SJSA1 (cell line): ENCODE measurements around the gene HDGFL3. TPM values are rescaled to one million over a fixed set of nuclear protein-coding genes. Genes with fewer than 3 reads are reported as not detected.
"Not testable (repeated sequence)": the region's sequence is repeated elsewhere in the genome, so short reads cannot be mapped to it uniquely, and the experiment has no call there.

ENCODE experiments used
- DNase-seq, 2 experiments: peaks; one replicate each; pipeline ENCODE4 v3.0.0-alpha.2; 2015 to 2020; ENCODE audit warnings: low spot score in 2 of 2, low read depth in 1 of 2
- H3K27ac ChIP-seq: fragments of 250-450 bp; sonication (Bioruptor Pico); 2 replicates; pipeline ENCODE4 v1.5.1; 2020; ENCODE audit warnings: mild to moderate bottlenecking, moderate library complexity
- H3K27me3 ChIP-seq: fragments of 250-450 bp; sonication (Bioruptor Pico); replicated peaks from 2 replicates; pipeline ENCODE4 v1.5.1; 2020; ENCODE audit warnings: mild to moderate bottlenecking, moderate library complexity
- H3K36me3 ChIP-seq: fragments of 250-450 bp; sonication (Bioruptor Pico); 2 replicates; pipeline ENCODE4 v1.5.1; 2020; ENCODE audit warnings: mild to moderate bottlenecking
- H3K4me1 ChIP-seq: fragments of 250-450 bp; sonication (Bioruptor Pico); replicated peaks from 2 replicates; pipeline ENCODE4 v1.6.1; 2021; ENCODE audit warnings: mild to moderate bottlenecking
- H3K4me3 ChIP-seq: fragments of 250-450 bp; sonication (Bioruptor Pico); 2 replicates; pipeline ENCODE4 v1.5.1; 2020; ENCODE audit warnings: mild to moderate bottlenecking
- H3K9me3 ChIP-seq: fragments of 250-450 bp; sonication (Bioruptor Pico); replicated peaks from 2 replicates; pipeline ENCODE4 v1.5.1; 2020; ENCODE audit warnings: mild to moderate bottlenecking
- total RNA-seq: library from RNA; depleted of rRNA; stranded (reverse); fragments of >200 nt; shearing (Covaris generic); gene quantifications from 2 replicates; pipeline ENCODE4 v1.2.3, GENCODE V29; 2014

The HDGFL3 gene
- total RNA-seq, 1 experiment from 2014 or later, result 93.9 TPM

GRCh38 chr15:83174891-83175290 is 32.7 kb downstream of the HDGFL3 start:
- DNase-seq, result no peak
- no peak overlapping the region for H3K4me3 ChIP-seq
- no peaks in the 10 kb centered on the region for H3K9me3 ChIP-seq
- peaks cover 5% of the 10 kb centered on the region for H3K4me1 ChIP-seq
- no peaks in the 10 kb centered on the region for H3K36me3 ChIP-seq
- H3K27ac ChIP-seq, result no peak overlapping the region
- H3K27me3 ChIP-seq, result no peaks in the 10 kb centered on the region

- DNase-seq, result no peak
Observed at GRCh38 chr15:83170474-83171165, 37.0 kb downstream of the HDGFL3 start.

GRCh38 chr15:83169576-83169975 is 38.0 kb downstream of the HDGFL3 start:
- DNase-seq, H3K4me1 ChIP-seq: not testable (repeated sequence)

More at GRCh38 chr15:83170474-83171165, 37.0 kb downstream of the HDGFL3 start:
- Histone ChIP-seq H3K4me3 (no peak overlapping the region), H3K36me3 (no peaks in the 10 kb centered on the region), H3K4me1 (peaks cover 5% of the 10 kb centered on the region), H3K27me3 (no peaks in the 10 kb centered on the region), H3K9me3 (peaks cover 8% of the 10 kb centered on the region; the same call in 1 of the 2 replicates), H3K27ac (no peak overlapping the region; the same call in 1 of the 2 replicates)

GRCh38 chr15:83166830-83167229 is 40.8 kb downstream of the HDGFL3 start:
- Histone ChIP-seq H3K4me1 (peaks cover 8% of the 10 kb centered on the region), H3K36me3 (peaks cover 14% of the 10 kb centered on the region), H3K27ac (no peak overlapping the region), H3K4me3 (no peak overlapping the region), H3K27me3 (no peaks in the 10 kb centered on the region), H3K9me3 (peaks cover 8% of the 10 kb centered on the region; the same call in 1 of the 2 replicates)
- no peak for DNase-seq

More at GRCh38 chr15:83169576-83169975, 38.0 kb downstream of the HDGFL3 start:
- not testable (repeated sequence) for H3K36me3 ChIP-seq, H3K4me3 ChIP-seq, H3K27me3 ChIP-seq, H3K27ac ChIP-seq, H3K9me3 ChIP-seq

GRCh38 chr15:83166218-83166617 is 41.4 kb downstream of the HDGFL3 start:
- no peak for DNase-seq
- peaks cover 8% of the 10 kb centered on the region for H3K4me1 ChIP-seq
- peaks cover 8% of the 10 kb centered on the region; the same call in 1 of the 2 replicates for H3K9me3 ChIP-seq
- H3K36me3 ChIP-seq, result peaks cover 21% of the 10 kb centered on the region
- no peaks in the 10 kb centered on the region for H3K27me3 ChIP-seq
- no peak overlapping the region for H3K27ac ChIP-seq
- H3K4me3 ChIP-seq, result no peak overlapping the region

- no peak overlapping the region for H3K27ac ChIP-seq
- DNase-seq, result no peak
- H3K4me1 ChIP-seq, result 0 out of 2 replicates have a peak, but pooled peaks cover 3% of the 10 kb centered on the region
- H3K36me3 ChIP-seq, result peaks cover 21% of the 10 kb centered on the region
- H3K9me3 ChIP-seq, result peaks cover 8% of the 10 kb centered on the region; the same call in 1 of the 2 replicates
- no peaks in the 10 kb centered on the region for H3K27me3 ChIP-seq
- no peak overlapping the region for H3K4me3 ChIP-seq
Observed at GRCh38 chr15:83164771-83165404, 42.7 kb downstream of the HDGFL3 start.

GRCh38 chr15:83164111-83164770 is 43.4 kb downstream of the HDGFL3 start:
- Histone ChIP-seq H3K27ac (no peak overlapping the region), H3K9me3 (peaks cover 8% of the 10 kb centered on the region; the same call in 1 of the 2 replicates), H3K36me3 (peaks cover 26% of the 10 kb centered on the region), H3K27me3 (no peaks in the 10 kb centered on the region), H3K4me3 (no peak overlapping the region), H3K4me1 (0 out of 2 replicates have a peak, but pooled peaks cover 3% of the 10 kb centered on the region)
- no peak for DNase-seq

GRCh38 chr15:83163032-83163431 is 44.6 kb downstream of the HDGFL3 start:
- Histone ChIP-seq H3K4me3 (no peak overlapping the region), H3K36me3 (peaks cover 34% of the 10 kb centered on the region), H3K27me3 (no peaks in the 10 kb centered on the region), H3K9me3 (peaks cover 8% of the 10 kb centered on the region; the same call in 1 of the 2 replicates), H3K4me1 (0 out of 2 replicates have a peak, but pooled peaks cover 3% of the 10 kb centered on the region), H3K27ac (no peak overlapping the region)
- DNase-seq, result no peak

- Histone ChIP-seq H3K36me3 (peaks cover 57% of the 10 kb centered on the region), H3K27me3 (no peaks in the 10 kb centered on the region), H3K9me3 (no peaks in the 10 kb centered on the region), H3K4me1 (0 out of 2 replicates have a peak, but pooled peaks cover 3% of the 10 kb centered on the region), H3K27ac (no peak overlapping the region), H3K4me3 (no peak overlapping the region)
- no peak for DNase-seq
Observed at GRCh38 chr15:83160741-83161140, 46.9 kb downstream of the HDGFL3 start.

GRCh38 chr15:83158393-83158792 is 49.2 kb downstream of the HDGFL3 start:
- Histone ChIP-seq H3K36me3 (peaks cover 64% of the 10 kb centered on the region), H3K27ac (no peak overlapping the region), H3K9me3 (no peaks in the 10 kb centered on the region), H3K27me3 (no peaks in the 10 kb centered on the region), H3K4me1 (no peaks in the 10 kb centered on the region), H3K4me3 (no peak overlapping the region)
- DNase-seq, result no peak

GRCh38 chr15:83155942-83156341 is 51.7 kb downstream of the HDGFL3 start:
- Histone ChIP-seq H3K9me3 (no peaks in the 10 kb centered on the region), H3K36me3 (peaks cover 54% of the 10 kb centered on the region), H3K27ac (no peak overlapping the region), H3K27me3 (no peaks in the 10 kb centered on the region), H3K4me3 (no peak overlapping the region), H3K4me1 (no peaks in the 10 kb centered on the region)
- DNase-seq, result no peak

- no peak overlapping the region for H3K4me3 ChIP-seq
- H3K27me3 ChIP-seq, result no peaks in the 10 kb centered on the region
- no peak overlapping the region for H3K27ac ChIP-seq
- no peak for DNase-seq
- H3K4me1 ChIP-seq, result no peaks in the 10 kb centered on the region
- H3K9me3 ChIP-seq, result no peaks in the 10 kb centered on the region
- H3K36me3 ChIP-seq, result peaks cover 60% of the 10 kb centered on the region
Observed at GRCh38 chr15:83153288-83153687, 54.3 kb downstream of the HDGFL3 start.

- H3K4me1 ChIP-seq, result no peaks in the 10 kb centered on the region
- H3K36me3 ChIP-seq, result peaks cover 50% of the 10 kb centered on the region
- DNase-seq, result no peak
- H3K27ac ChIP-seq, result no peak overlapping the region
- no peaks in the 10 kb centered on the region for H3K27me3 ChIP-seq
- no peaks in the 10 kb centered on the region; the same call in 1 of the 2 replicates for H3K9me3 ChIP-seq
- no peak overlapping the region for H3K4me3 ChIP-seq
Observed at GRCh38 chr15:83144771-83145170, 62.9 kb downstream of the HDGFL3 start.

GRCh38 chr15:83142151-83142550 is 65.5 kb downstream of the HDGFL3 start:
- not testable (repeated sequence) for H3K4me3 ChIP-seq, DNase-seq

More at GRCh38 chr15:83142151-83142550, 65.5 kb downstream of the HDGFL3 start:
- H3K27ac ChIP-seq, H3K9me3 ChIP-seq, H3K4me1 ChIP-seq, H3K27me3 ChIP-seq: not testable (repeated sequence)
- peaks cover 47% of the 10 kb centered on the region for H3K36me3 ChIP-seq
